Measurements from ENCODE around the gene TSR3.

Gene TSR3

GRCh38 chr16:1377406-1378010, 25.8 kb upstream of the TSR3 start:
- DNase-seq (ENCODE audit: low spot score): no peak

GRCh38 chr16:1375741-1376410, 24.2 kb upstream of the TSR3 start:
- no peak for DNase-seq (ENCODE audit: low spot score)

GRCh38 chr16:1375298-1375640, 23.6 kb upstream of the TSR3 start:
- DNase-seq (ENCODE audit: low spot score): no peak

- DNase-seq (ENCODE audit: low spot score): no peak
Observed at GRCh38 chr16:1374418-1375297, 23.0 kb upstream of the TSR3 start.

GRCh38 chr16:1372292-1372950, 20.7 kb upstream of the TSR3 start:
- no peak for DNase-seq (ENCODE audit: low spot score)

- no peak for DNase-seq (ENCODE audit: low spot score)
Observed at GRCh38 chr16:1371054-1371978, 19.6 kb upstream of the TSR3 start.

- DNase-seq (ENCODE audit: low spot score): no peak
Observed at GRCh38 chr16:1367486-1368174, 16.0 kb upstream of the TSR3 start.

GRCh38 chr16:1366712-1367299, 15.1 kb upstream of the TSR3 start:
- DNase-seq (ENCODE audit: low spot score): no peak

GRCh38 chr16:1366060-1366711, 14.5 kb upstream of the TSR3 start:
- DNase-seq (ENCODE audit: low spot score): no peak

- no peak for DNase-seq (ENCODE audit: low spot score)
Observed at GRCh38 chr16:1364510-1364909, 12.8 kb upstream of the TSR3 start.

GRCh38 chr16:1363501-1364041, 11.9 kb upstream of the TSR3 start:
- DNase-seq (ENCODE audit: low spot score): peak; percentile 83

- DNase-seq (ENCODE audit: low spot score): no peak
Observed at GRCh38 chr16:1362807-1363206, 11.1 kb upstream of the TSR3 start.

- DNase-seq (ENCODE audit: low spot score): no peak
Observed at GRCh38 chr16:1361685-1362360, 10.1 kb upstream of the TSR3 start.

- no peak for DNase-seq (ENCODE audit: low spot score)
Observed at GRCh38 chr16:1357906-1358566, 6.4 kb upstream of the TSR3 start.

- DNase-seq (ENCODE audit: low spot score): no peak
Observed at GRCh38 chr16:1356061-1356900, 4.6 kb upstream of the TSR3 start.

GRCh38 chr16:1355591-1355990, 3.9 kb upstream of the TSR3 start:
- no peak for DNase-seq (ENCODE audit: low spot score)

- DNase-seq (ENCODE audit: low spot score): no peak
Observed at GRCh38 chr16:1354815-1355540, 3.3 kb upstream of the TSR3 start.
